ENCODE measurements around the gene CYP46A1.

DNA sequence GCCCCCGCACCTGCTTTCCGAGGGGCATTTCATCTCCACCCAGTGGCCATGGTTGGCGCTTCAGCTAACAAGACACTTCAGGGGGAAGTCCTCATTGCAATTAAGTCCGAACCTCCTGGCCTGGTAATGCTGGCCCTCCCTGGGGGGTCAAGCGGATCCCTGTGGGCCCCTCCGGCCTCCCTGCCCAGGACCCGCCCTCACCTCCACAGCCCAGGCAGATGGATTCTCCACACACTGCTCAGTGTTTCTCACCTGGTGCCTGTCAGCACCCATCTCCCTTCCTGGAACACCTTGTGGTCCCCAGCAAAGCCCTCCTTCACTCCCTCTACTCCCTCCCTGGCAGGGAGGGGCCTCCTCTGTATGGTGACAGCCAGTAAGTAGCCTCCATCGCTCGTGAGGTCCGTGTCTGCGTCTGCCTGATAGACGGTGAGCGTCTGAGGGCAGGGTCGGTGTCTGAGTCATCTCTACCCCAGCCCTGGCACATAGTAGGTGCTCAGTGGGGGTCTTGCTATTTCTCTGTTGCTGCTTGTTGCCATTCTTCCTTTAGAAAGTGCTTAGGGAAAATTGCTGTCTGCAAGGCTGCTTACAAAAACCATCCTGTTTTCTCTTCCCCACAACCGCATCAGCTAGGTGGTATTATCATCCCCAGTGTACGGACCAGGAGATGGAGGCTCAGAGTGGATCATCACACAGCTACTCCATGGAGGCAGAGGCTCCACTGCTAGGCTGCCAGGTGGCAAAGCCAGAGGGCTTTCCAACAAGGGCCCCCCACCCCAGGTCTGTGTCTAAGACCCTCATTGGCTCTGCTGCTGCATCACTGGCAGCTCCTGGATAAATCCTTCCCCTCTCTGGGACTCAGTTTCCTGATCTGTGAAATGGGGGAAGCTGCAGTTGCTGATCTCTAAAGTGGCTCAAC, 69.4 kb downstream of the CYP46A1 start:
- no peak for TF ChIP-seq CTCF (IDR thresholded peaks at IDR 0.05)
- TF ChIP-seq POLR2A (IDR thresholded peaks at IDR 0.05) = no peak
